IPS-20b (cell line): ENCODE data around the gene SEL1L3.

ENCODE experiments used
- H3K27ac ChIP-seq: one replicate; pipeline ENCODE4 v1.5.1; 2013; ENCODE audit warnings: low read length
- H3K27me3 ChIP-seq: 2 replicates; pipeline ENCODE4 v1.6.1; 2013; ENCODE audit warnings: mild to moderate bottlenecking, low read length, inconsistent platforms; ENCODE audit not compliant: insufficient read depth
- H3K36me3 ChIP-seq: 2 replicates; pipeline ENCODE4 v1.6.1; 2013; ENCODE audit warnings: low read depth, mild to moderate bottlenecking, inconsistent platforms, low read length, moderate library complexity; ENCODE audit not compliant: insufficient read depth
- H3K4me1 ChIP-seq: 2 replicates; pipeline ENCODE4 v1.6.1; 2013; ENCODE audit warnings: mild to moderate bottlenecking, control low read depth, inconsistent platforms, low read length, moderate library complexity; ENCODE audit not compliant: insufficient read depth
- H3K4me3 ChIP-seq: 2 replicates; pipeline ENCODE4 v1.5.1; 2013; ENCODE audit warnings: mild to moderate bottlenecking, low read length, inconsistent platforms
- H3K9ac ChIP-seq: 2 replicates; pipeline ENCODE4 v1.6.1; 2013; ENCODE audit warnings: low read depth, mild to moderate bottlenecking, inconsistent platforms, low read length, moderate library complexity
- H3K9me3 ChIP-seq: 2 replicates; pipeline ENCODE4 v1.6.1; 2013; ENCODE audit warnings: mild to moderate bottlenecking, low read depth, low read length, inconsistent platforms; ENCODE audit not compliant: insufficient read depth

SEL1L3 gene

DNA sequence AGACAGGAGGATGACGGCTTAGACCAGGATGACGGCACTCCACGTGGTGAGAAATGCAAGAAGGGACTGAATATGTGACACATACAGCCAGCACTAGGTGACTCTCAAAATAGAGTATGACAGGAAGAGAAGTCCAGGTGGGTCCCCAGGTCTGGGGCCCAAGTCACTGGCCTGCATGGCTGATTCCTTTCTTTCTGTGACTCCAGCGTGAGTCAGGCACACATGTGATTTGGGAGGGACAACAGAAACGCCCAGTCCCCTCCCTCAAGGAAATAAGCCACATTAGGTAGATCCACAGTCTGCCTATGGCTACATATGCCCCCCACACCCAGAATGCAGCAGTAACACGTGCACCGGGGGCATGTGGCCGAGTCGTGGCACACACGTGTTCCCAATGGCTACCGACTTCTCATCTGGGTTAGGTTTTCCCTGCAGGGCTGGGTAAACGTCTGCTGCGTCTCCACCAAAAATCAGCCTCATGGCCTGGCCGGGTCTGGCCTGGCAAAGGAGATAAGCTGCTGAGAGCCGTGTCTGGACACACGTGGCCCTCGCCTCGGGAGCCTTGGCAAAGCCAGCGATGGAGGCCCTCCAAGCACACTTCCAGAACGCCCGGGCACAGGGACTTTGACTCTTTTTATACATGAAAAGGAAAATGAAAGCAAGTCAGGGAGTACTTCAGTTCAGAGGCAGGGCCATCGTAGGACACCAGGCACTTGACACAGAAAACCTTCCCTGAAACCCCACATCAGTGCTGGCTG lies 19.3 kb downstream of the SEL1L3 start:
- H3K27ac ChIP-seq = no peak overlapping the region
- H3K9me3 ChIP-seq = no peaks in the 10 kb centered on the region
- no peak overlapping the region for H3K4me3 ChIP-seq
- no peak overlapping the region for H3K9ac ChIP-seq
- peaks cover 21% of the 10 kb centered on the region; the same call in 1 of the 2 replicates for H3K4me1 ChIP-seq
- H3K27me3 ChIP-seq = no peaks in the 10 kb centered on the region
- H3K36me3 ChIP-seq = peaks cover 7% of the 10 kb centered on the region; the same call in 1 of the 2 replicates

DNA sequence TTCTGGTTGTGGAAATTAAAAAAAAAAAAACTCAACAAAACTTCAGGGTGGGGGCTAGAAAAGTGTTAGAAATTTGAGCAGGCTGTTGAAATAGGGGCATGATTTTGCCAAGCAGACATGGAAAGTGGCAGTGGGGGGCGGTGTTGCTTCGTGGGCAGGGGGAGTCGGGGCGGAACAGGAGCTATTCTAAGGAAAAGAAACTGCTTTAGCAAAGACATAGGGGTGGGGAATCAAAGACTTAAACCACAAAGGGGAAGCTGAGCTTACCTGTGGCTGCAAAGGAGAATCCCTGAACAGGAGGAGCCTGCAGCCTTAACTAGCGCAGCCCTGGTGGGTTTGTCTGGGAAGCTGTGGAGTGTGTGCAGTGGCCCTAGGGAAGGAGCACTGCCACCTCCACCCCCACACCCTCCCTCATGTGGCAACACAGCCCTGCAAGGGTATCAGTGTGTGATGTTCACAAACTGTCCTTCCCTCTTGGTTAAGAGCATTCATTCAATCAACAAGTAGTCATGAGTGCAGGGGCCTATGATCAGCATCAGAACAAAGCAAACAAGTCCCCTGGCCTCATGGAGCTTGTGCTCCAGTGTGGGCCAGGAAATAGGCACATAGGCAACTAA lies 20.5 kb downstream of the SEL1L3 start:
- Histone ChIP-seq H3K9me3 (no peaks in the 10 kb centered on the region), H3K27ac (no peak overlapping the region), H3K27me3 (no peaks in the 10 kb centered on the region), H3K4me1 (peaks cover 21% of the 10 kb centered on the region; the same call in 1 of the 2 replicates), H3K36me3 (peaks cover 5% of the 10 kb centered on the region; the same call in 1 of the 2 replicates), H3K9ac (no peak overlapping the region), H3K4me3 (no peak overlapping the region)

DNA sequence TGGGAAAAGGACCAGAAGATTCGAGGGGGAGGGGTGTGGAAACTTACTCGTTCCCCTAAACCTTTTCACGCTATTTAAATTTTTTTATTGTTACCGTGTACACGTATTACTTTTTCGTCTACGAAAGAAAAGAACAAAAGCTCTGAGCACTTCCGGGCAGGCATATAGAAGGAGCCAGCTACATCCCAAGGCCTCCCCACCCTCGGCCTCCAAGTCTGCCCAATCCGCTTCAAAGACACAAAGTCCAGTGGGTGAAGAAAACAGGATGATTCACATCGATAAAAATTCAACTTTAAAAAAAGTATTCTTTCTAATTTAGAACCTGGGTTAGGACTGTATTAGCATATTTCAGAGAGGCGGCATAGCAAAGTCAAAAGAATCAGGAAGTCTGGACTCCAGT lies 23.1 kb downstream of the SEL1L3 start:
- Histone ChIP-seq H3K36me3 (no peaks in the 10 kb centered on the region), H3K9ac (no peak overlapping the region), H3K27ac (no peak overlapping the region), H3K27me3 (no peaks in the 10 kb centered on the region), H3K4me1 (peaks cover 14% of the 10 kb centered on the region; the same call in 1 of the 2 replicates), H3K9me3 (no peaks in the 10 kb centered on the region), H3K4me3 (no peak overlapping the region)

DNA sequence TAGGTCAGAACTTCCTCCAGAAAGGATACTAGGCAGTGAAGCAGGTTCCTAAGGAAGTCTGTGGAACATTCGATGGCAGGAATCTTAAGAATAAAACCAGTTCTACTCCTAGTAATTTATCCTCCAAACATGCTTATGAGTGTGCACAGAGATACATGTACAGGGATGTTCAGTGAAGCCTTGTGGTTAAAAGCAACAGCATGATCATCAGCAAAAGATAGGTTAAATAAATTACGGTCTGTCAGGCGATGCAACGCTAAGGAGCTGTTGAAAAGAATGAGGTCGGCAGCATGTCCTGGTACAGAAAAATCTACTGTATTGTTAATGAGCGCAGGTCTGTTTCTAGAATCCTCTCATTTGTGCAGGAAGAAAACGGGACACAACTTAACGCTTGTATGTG lies 23.6 kb downstream of the SEL1L3 start:
- H3K9me3 ChIP-seq = no peaks in the 10 kb centered on the region
- H3K9ac ChIP-seq = no peak overlapping the region
- peaks cover 14% of the 10 kb centered on the region; the same call in 1 of the 2 replicates for H3K4me1 ChIP-seq
- H3K27me3 ChIP-seq = no peaks in the 10 kb centered on the region
- no peaks in the 10 kb centered on the region for H3K36me3 ChIP-seq
- no peak overlapping the region for H3K4me3 ChIP-seq
- H3K27ac ChIP-seq = no peak overlapping the region

DNA sequence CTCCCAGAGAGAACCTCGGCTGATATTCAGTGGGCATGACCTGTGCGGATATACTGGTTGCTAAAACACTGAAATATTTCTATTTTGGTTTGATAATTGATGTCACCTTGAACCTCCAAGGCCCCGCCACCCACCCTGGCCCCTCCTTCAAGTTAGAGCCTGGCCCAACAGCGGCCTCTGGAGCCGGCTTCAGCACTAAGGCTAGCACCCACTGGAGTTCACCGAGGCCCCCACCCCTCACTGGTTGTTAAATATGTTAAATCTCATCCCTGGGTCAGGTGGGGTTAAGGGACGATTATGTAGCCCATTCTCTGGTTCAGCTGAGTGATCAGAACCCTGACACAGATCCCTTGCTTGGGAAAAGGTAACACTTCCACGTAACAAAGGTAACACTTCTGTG lies 24.3 kb downstream of the SEL1L3 start:
- Histone ChIP-seq H3K4me3 (no peak overlapping the region), H3K27me3 (no peaks in the 10 kb centered on the region), H3K27ac (no peak overlapping the region), H3K36me3 (no peaks in the 10 kb centered on the region), H3K4me1 (peaks cover 12% of the 10 kb centered on the region; the same call in 1 of the 2 replicates), H3K9me3 (no peaks in the 10 kb centered on the region), H3K9ac (no peak overlapping the region)

DNA sequence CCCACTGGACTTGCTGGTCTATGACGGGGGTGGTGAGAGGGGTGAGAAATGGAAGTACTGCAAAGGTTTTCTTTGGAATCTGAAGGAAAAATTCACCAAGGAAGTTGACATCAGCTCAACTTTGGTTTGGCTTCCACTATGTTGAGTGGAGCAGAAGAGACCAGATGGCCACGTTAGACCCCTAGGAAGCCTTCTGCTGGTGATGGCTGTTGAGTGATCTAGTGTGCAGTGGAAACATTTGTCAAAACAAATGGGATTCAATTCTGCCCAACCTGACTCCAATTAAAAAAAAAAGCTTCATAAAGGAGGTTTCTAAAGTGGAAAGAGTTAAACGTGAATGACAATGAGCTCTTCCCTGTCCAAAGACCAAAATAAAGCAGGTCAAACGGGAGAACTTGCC lies 25.7 kb downstream of the SEL1L3 start:
- Histone ChIP-seq H3K9ac (no peak overlapping the region), H3K4me1 (peaks cover 8% of the 10 kb centered on the region; the same call in 1 of the 2 replicates), H3K27ac (no peak overlapping the region), H3K9me3 (no peaks in the 10 kb centered on the region), H3K27me3 (no peaks in the 10 kb centered on the region), H3K4me3 (no peak overlapping the region), H3K36me3 (peaks cover 11% of the 10 kb centered on the region)

DNA sequence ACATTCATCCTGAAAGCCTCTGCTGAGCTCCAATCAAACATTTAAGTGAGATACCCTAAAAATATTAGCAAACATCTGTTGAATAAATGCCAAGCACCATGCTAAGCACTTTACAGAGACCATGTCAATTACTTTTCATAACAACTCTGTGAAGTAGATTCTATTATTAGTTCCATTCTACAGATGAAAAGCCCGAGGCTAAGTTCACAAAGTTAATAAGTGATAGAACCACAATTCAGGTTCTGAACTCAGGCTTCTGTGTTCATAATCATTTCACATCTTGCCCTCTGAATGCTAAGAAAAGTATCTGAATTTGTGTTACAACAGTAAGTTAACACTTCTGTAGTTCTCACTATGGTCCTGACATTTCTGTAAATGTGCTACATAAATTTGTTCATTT lies 27.4 kb downstream of the SEL1L3 start:
- H3K27ac ChIP-seq = no peak overlapping the region
- H3K27me3 ChIP-seq = no peaks in the 10 kb centered on the region
- peaks cover 16% of the 10 kb centered on the region for H3K36me3 ChIP-seq
- H3K4me3 ChIP-seq = no peak overlapping the region
- peaks cover 8% of the 10 kb centered on the region; the same call in 1 of the 2 replicates for H3K4me1 ChIP-seq
- H3K9ac ChIP-seq = no peak overlapping the region
- no peaks in the 10 kb centered on the region for H3K9me3 ChIP-seq

DNA sequence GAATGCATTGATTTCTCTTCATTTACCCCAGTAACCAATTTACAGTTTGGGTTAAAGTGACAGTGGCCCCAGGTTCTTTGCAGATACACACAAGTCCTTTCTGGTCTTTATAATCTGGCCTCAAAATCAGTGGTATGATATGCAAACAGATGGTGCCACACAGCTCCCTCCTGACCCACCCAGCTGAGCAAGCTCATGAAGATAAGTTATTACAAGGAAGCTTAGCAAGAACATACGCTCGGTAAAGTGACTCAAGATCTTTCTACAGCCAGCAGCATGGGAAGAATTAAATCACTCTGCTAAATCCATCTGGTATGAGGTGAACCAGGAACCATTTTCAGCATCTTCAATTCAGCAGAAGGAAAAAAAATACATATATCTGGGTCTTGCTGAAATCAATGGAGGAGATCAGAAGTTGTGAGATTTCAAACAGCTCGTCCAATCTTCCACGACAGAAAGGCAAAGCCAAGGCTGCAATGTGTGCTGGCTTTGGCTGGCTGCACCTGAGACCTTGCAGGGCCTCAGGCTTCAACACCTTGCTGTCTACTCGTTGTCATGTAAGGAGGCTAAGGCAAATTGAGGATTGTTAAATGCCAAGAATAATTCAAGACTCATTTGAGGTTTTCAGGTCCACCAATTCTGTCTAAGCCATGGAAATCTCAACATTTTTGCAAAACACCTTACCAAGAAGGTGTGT lies 28.2 kb downstream of the SEL1L3 start:
- Histone ChIP-seq H3K27ac (no peak overlapping the region), H3K4me3 (no peak overlapping the region), H3K9ac (no peak overlapping the region), H3K9me3 (no peaks in the 10 kb centered on the region), H3K36me3 (peaks cover 22% of the 10 kb centered on the region), H3K4me1 (0 out of 2 replicates have a peak, but pooled peaks cover 8% of the 10 kb centered on the region), H3K27me3 (no peaks in the 10 kb centered on the region)

DNA sequence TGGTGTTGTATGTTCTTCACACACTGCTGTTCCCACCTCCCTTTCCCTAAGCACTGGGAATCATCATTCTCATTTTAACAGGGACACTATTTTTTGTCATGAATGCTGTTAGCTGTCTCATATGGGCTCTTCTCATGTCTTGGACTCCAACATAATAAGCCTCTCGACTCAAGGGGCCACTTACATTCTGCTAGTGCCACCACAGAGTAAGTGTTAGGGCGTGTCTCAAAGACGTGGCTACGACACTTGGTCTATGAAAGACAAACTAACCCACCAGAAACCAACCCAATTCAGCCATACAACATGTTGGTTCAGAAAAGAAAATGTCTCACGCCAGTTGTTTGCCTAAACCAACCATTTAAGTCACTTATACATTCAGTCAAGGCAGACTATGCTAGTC lies 32.2 kb downstream of the SEL1L3 start:
- Histone ChIP-seq H3K9me3 (no peaks in the 10 kb centered on the region), H3K27ac (no peak overlapping the region), H3K9ac (no peak overlapping the region), H3K36me3 (peaks cover 22% of the 10 kb centered on the region), H3K4me1 (no peaks in the 10 kb centered on the region), H3K27me3 (no peaks in the 10 kb centered on the region), H3K4me3 (no peak overlapping the region)

DNA sequence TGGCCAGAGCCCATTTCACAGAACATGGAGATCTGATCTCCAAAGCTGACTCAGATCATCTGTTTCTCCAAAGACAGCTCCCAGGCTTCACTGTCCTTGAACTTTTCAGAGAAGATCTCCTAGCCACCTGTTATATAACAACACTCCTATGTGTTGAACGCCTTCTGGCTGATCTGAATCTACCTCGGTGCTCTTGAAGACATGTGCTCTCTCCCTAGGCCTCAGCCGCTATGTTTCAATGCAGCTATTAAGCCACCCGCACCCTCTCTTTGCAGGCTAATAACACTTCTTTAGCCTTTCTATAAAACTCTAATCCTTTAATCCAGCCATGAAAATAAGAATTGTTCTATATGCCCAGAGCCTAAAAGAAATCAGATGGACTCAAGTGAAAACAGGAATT lies 34.9 kb downstream of the SEL1L3 start:
- Histone ChIP-seq H3K27ac (no peak overlapping the region), H3K36me3 (peaks cover 18% of the 10 kb centered on the region), H3K4me1 (no peaks in the 10 kb centered on the region), H3K4me3 (no peak overlapping the region), H3K9me3 (no peaks in the 10 kb centered on the region), H3K27me3 (no peaks in the 10 kb centered on the region), H3K9ac (no peak overlapping the region)

DNA sequence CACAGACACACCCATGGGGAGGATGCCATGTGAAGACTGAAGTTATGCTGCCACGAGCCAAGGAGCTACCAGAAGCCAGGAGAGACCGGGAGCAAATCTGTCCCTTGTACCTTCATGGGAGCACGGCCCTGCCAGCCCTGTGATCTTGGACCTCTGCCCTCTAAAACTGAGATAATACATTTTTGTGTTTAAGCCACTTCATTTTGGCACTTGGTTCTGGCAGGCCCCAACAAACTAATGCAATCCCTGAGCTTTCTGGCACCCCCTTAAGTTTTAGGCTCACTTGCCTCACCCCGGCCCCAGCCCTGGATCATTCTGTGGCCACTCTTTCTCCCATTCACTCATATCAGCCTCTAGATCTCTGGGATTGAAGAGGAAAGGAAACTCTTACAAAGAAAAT lies 35.4 kb downstream of the SEL1L3 start:
- Histone ChIP-seq H3K27me3 (no peaks in the 10 kb centered on the region), H3K9me3 (no peaks in the 10 kb centered on the region), H3K27ac (no peak overlapping the region), H3K4me1 (peaks cover 2% of the 10 kb centered on the region), H3K36me3 (peaks cover 13% of the 10 kb centered on the region; the same call in 1 of the 2 replicates), H3K9ac (no peak overlapping the region), H3K4me3 (no peak overlapping the region)
